CD4-positive, alpha-beta T cell treated with Interleukin-17A for 4 hours (primary cell): ENCODE results near the gene CERS6.

Experiments used
- DNase-seq: peaks from one replicate; pipeline ENCODE4 v3.0.0-alpha.2; 2020; ENCODE audit warnings: mixed read lengths

Gene CERS6

GRCh38 chr2:168814939-168815907 lies 359.2 kb downstream of the CERS6 start:
- no peak for DNase-seq

DNA sequence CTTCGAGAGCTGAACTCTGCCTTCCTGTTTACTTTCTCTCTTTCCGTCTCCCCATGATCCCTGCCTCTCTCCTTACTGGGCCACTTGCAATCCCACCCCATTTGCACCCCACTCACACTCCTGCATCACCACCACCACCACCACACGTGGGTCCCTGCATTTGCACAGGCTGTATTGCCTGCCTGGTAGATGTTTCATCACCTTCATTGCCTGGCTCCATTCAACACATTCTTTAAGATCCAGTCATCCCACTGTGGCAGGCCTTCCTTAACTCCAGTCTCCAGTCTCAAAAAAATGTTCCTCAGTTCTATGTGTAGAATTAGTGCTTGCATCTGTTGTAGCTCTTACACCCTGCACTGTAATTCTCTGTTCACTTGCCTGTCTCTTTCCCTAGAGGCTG lies 360.3 kb downstream of the CERS6 start:
- no peak for DNase-seq

GRCh38 chr2:168819050-168819715 lies 363.1 kb downstream of the CERS6 start:
- no peak for DNase-seq

- no peak for DNase-seq
Measured at GRCh38 chr2:168819829-168820489, 363.9 kb downstream of the CERS6 start.

DNA sequence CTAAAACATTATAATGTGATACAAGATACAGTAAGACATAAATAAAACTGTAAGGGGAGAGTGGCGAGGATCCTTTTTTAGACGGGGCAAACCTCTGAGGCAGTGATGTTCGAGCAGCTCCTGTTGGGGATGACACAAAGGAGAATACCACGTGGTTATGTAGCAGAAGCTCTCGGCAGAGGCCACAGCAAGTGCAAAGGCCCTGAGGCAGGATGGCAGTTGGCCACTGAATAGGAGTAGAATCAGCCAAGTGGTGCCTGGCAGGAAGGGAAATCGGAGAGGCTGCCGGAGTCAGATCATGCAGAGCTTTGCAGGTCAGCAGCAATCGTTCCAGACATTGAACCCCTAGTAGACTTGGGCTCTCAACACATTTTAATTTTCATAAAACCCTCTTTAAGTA lies 365.5 kb downstream of the CERS6 start:
- DNase-seq: no peak

DNA sequence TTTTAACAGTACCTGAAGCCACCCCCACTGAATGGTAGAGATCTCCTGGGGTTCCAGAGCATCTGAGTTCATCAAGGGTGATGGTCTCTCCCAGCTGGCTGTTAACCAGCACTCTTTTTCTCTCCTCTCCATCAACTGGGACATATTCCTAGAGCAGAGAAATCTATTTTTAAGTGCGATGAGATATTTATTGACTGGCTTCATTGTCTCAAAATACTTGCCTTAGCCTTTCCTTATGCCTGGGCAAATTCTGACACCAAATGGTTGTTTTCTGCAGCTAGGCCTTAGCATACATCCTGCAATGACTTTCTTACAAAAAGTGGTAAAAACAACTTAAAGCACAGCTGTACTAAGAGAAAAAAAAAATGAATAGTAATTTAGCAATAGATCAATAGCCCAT lies 365.9 kb downstream of the CERS6 start:
- DNase-seq: no peak
